GM18873 (cell line): ENCODE results near the gene SLC35E3.
"Not testable (repeated sequence)": the region's sequence is repeated elsewhere in the genome, so short reads cannot be mapped to it uniquely, and the experiment has no call there.

Experiments used
- ATAC-seq: cut with Tn5 transposase; IDR thresholded peaks from one replicate; pipeline ENCODE4 v1.9.1; 2021; ENCODE audit warnings: mild to moderate bottlenecking, moderate library complexity, moderate number of reproducible peaks; ENCODE audit not compliant: unreplicated experiment, low FRiP score

Gene SLC35E3

GRCh38 chr12:68810027-68810389, 64.0 kb downstream of the SLC35E3 start:
- not testable (repeated sequence) for ATAC-seq

- not testable (repeated sequence) for ATAC-seq
Measured at GRCh38 chr12:68811573-68811972, 65.6 kb downstream of the SLC35E3 start.

GRCh38 chr12:68812553-68813241, 66.7 kb downstream of the SLC35E3 start:
- no peak for ATAC-seq

GRCh38 chr12:68813242-68813593, 67.2 kb downstream of the SLC35E3 start:
- no peak for ATAC-seq

GRCh38 chr12:68814490-68815231, 68.7 kb downstream of the SLC35E3 start:
- no peak for ATAC-seq

- ATAC-seq, result no peak
Measured at GRCh38 chr12:68815232-68815927, 69.4 kb downstream of the SLC35E3 start.

GRCh38 chr12:68815928-68816800, 70.2 kb downstream of the SLC35E3 start:
- no peak for ATAC-seq

- ATAC-seq, result not testable (repeated sequence)
Measured at GRCh38 chr12:68819481-68819880, 73.5 kb downstream of the SLC35E3 start.

GRCh38 chr12:68821357-68822188, 75.6 kb downstream of the SLC35E3 start:
- ATAC-seq, result no peak

- ATAC-seq, result no peak
Measured at GRCh38 chr12:68823696-68824095, 77.7 kb downstream of the SLC35E3 start.

GRCh38 chr12:68824131-68824530, 78.2 kb downstream of the SLC35E3 start:
- ATAC-seq, result no peak

GRCh38 chr12:68824597-68825250, 78.7 kb downstream of the SLC35E3 start:
- ATAC-seq, result no peak

- ATAC-seq, result no peak
Measured at GRCh38 chr12:68825569-68826217, 79.7 kb downstream of the SLC35E3 start.

- no peak for ATAC-seq
Measured at GRCh38 chr12:68827895-68828671, 82.1 kb downstream of the SLC35E3 start.

GRCh38 chr12:68828672-68829068, 82.7 kb downstream of the SLC35E3 start:
- no peak for ATAC-seq
